Daoy (cell line): Measurements from ENCODE around the gene TOPORS. TPM values are rescaled to one million over a fixed set of nuclear protein-coding genes. Genes with fewer than 3 reads are reported as not detected.
A peak's percentile ranks its signal among the peaks of the same experiment; 100 is the strongest.

Source experiments
- DNase-seq: peaks from one replicate; pipeline ENCODE4 v3.0.0-alpha.2; 2015; ENCODE audit warnings: low read depth
- total RNA-seq: library from RNA; depleted of rRNA; stranded (reverse); fragments of >200 nt; shearing (Covaris generic); gene quantifications from 2 replicates; pipeline ENCODE4 v1.2.3, GENCODE V29; 2014; rRNA removed

Gene TOPORS
- total RNA-seq, 1 experiment from 2014 or later = 31.2 TPM

DNA sequence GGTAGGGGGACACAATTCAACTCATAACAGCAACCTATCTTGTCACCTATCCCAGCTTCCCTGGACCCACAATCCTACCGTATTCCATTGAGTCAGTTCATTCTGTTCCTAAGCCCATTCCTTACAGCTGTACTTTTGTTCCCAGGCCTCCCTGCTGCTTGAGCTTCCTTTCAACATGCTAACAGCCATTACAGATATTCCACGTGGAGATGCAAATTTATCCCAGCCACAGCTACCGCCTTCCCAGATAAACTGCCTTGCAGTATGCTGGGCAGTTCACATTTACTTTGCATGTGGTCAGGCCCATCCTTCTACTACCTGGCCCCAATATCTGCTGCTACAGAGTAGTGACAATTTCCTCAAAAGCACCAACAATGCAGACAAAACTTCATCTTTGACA is 49.4 kb downstream of the TOPORS start:
- no peak for DNase-seq

DNA sequence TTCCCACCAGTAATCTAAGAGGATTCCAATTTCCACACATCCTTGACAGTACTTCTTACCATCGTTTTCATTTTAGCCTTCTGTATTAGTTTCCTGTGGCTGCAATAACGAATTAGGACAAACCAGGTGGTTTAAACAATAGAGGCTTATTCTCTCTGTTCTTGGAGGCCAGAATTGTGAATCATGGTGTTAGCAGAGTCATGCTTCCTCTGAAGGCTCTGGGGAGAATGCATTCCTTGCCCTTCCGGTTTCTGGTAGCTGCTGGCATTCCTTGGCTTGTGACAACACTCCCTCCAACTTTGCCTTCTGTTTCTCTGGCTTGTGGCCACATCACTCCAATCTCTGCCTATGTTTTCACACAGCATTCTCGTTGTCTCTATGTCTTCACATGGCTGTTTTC is 49.9 kb downstream of the TOPORS start:
- DNase-seq = peak; percentile 90

DNA sequence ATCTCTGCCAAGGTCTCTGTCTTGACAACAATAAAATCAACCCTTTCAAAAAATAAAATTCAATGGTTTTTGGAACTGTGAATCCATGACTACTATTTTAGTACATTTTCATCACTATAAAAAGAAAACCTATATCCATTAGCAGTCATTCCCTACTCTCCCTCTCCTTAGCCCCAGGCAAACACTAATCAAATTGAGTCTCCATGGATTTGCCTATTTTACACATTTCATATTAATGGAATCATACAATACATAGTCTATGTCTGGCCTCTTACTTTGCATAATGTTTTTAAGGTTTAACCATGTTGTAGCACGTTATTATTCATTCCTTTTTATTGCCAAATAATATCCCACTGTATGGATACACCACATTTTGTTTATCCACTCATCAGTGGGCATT is 50.5 kb downstream of the TOPORS start:
- no peak for DNase-seq

DNA sequence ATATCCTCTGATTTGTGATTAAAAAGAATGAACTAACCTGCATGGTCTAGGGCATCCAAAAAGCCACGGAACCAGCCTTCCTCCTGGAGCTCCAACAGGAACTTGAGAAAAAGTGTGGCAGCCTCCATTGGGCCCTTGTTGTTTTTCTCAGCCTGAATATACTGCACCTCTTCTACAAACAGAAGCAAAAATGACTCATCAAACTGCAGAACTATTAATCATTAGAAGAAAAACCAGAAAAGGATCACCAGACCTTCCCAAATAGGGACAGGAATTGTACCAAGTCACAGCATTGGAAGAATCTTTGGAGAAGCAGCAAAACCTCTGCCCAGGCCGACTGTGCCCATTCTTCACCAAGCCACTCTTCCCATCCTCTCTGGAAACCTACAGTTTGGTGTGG is 51.6 kb downstream of the TOPORS start:
- no peak for DNase-seq

DNA sequence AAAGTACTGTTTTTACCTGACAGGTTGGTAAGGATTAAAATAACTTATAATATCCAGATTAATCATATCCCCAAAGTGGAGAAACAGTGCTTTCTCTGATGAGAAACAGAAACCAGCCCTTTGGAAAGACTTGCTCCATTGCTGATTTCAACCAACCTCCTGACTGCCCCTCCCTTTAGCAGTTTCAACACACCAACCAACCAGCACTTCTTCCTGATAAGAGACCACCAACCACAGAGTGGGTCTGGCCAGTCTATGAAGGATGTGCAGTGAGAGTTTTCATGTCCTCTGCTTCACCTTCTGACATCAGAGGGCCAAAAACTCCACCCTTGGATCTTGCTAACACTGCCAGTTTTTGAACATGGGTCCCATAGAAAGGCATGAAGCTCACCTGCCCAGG is 54.5 kb downstream of the TOPORS start:
- no peak for DNase-seq

DNA sequence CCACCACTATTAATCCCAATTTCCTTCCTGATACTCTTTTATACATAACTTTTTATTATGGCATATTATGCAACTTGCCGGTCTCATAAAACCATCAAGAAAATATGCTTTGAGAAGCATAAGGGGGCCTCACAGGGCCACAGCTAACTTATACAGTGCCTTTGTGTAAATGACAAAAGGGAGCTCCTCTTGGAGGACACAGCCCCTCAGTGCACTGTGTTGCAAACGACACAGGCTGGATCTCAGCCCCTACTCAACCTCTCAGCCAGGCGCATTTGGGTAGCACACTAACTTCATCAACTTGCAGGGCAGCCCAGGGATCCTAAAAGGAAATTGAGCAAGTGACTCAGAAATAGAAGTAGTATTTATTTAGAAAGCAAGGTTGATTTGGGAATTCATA is 61.8 kb downstream of the TOPORS start:
- DNase-seq = no peak

Other genes starting within 250 kb of the TOPORS start
- 51.9 and 52.8 TPM in 2 replicates for gene ACO1, start 167.9 kb downstream of the TOPORS start, total RNA-seq
- 23.5 and 24.6 TPM in 2 replicates for gene RIGI, start 26.4 kb downstream of the TOPORS start, total RNA-seq
- 4.6 and 11.9 TPM in 2 replicates for gene SMIM27, start 259 bp downstream of the TOPORS start, total RNA-seq
- gene NDUFB6, start 20.6 kb upstream of the TOPORS start, total RNA-seq = 185 and 206 TPM in 2 replicates
- gene TAF1L, start 83.1 kb upstream of the TOPORS start, total RNA-seq = 0.03 and 0.23 TPM in 2 replicates
- gene TMEM215, start 231.0 kb upstream of the TOPORS start, total RNA-seq = 0.33 and 0.57 TPM in 2 replicates